HG03025 (cell line): Measurements from ENCODE around the gene ACTR10.

Experiments used
- ATAC-seq: cut with Tn5 transposase; IDR thresholded peaks from one replicate; pipeline ENCODE4 v1.9.1; 2021; ENCODE audit warnings: mild to moderate bottlenecking, moderate library complexity; ENCODE audit not compliant: unreplicated experiment, low FRiP score

ACTR10 gene

DNA sequence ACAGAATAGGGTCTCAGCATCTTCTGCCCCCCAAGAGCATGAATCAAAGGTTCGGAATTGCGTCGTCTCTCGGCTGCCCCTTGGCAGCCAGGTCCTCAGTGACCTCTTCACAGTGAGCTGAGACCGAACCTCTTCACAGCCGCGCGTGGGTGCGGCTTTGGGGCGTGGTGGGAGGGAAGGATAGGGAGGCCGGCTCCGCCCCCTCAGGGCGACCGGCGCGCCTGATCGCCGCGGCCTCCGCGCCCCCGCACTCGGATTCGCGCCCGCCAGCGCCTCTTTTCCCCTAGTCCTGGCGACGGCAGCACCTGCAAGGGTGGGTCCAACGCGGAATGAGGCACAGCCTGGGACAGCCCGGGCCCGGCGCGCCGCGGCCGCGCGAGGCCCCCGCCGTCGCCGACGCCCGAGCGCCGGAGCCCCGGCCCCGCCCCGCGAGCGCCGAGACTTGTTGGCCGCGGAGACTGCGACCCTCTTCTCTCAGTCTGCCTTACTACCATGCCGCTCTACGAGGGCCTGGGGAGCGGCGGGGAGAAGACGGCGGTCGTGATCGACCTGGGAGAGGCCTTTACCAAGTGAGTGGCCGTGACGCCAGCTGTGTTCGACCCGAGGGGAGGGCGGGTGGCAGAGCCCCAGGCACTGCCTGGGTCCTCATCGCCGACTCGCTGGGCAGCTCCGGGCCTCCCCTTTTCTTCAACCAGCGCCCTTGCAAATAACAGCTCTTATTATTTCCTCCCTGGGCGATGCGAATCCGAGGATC lies at the start of gene ACTR10:
TSS of gene ACTR10 (plus strand) at position 424 of the 754 bp plus-strand sequence. CDS start at position 493, 69 bp downstream.
- ATAC-seq = peak; percentile 92

DNA sequence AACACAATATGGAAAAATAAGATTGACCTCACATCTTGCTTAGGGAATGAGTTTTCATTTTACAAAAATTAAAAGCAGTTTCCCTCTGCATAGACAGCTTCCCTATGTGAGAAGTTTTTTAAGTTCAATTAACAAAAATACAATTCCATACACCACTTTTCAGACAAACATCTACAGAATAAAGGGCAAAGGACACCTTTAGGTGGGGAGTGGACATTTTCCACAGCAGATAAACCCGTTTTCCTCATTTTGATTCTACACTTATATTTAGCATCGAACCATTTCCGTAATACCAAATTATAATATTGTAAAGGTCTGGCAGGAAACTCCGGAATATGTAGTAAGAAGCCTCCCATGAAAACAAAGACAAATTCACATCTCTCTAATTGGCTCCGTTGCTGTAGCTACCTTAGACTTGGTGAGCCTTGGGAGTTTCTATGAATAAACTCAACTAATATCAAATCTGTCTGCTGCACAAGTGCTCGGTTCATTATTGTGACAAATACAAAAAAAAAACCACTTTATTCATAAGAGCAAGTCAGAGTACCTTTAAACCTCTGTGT lies 49.6 kb upstream of the ACTR10 start:
- no peak for ATAC-seq

DNA sequence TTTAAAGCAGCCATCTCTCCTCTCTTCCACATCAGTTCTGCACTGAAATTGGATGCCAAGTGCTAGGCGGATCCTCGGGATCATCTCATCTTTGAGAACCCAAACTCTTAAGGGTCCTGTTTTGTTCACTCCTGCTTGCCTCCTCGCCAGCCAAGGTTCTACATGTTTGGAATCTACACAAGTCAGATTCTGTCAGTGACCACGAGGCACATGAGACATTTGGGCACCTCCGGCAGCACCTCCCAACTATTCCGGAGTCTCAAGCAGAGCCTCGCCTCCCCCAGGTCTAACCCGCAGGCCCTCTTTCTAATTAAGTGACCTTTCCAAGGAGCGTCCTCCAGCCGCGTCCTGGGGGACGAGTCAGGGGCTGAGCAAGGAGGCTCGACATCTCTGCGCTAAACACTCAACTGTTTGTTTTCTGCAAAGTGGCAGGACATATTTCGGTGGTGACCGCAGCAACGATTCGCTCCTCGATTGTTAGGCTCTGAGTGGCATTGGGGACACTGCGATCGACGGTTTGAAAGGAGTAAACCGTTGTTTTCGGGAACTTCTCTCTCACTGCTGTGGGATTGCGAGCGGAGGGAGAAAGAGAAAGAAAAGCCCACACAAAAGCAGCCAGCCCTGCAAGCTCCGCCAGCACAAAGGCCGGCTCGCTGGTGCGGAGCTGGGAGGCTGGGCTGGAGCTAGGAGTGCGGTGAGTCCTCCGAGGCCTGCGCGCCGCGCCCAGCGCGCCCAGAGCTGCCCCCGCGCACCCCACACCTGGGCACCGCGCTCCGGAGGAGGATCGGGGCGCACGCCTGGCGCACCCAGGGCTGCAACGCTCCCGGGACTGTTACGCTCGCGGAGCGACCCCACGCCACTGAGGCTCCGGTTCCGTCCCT lies 48.6 kb upstream of the ACTR10 start:
- ATAC-seq = peak; percentile 37

DNA sequence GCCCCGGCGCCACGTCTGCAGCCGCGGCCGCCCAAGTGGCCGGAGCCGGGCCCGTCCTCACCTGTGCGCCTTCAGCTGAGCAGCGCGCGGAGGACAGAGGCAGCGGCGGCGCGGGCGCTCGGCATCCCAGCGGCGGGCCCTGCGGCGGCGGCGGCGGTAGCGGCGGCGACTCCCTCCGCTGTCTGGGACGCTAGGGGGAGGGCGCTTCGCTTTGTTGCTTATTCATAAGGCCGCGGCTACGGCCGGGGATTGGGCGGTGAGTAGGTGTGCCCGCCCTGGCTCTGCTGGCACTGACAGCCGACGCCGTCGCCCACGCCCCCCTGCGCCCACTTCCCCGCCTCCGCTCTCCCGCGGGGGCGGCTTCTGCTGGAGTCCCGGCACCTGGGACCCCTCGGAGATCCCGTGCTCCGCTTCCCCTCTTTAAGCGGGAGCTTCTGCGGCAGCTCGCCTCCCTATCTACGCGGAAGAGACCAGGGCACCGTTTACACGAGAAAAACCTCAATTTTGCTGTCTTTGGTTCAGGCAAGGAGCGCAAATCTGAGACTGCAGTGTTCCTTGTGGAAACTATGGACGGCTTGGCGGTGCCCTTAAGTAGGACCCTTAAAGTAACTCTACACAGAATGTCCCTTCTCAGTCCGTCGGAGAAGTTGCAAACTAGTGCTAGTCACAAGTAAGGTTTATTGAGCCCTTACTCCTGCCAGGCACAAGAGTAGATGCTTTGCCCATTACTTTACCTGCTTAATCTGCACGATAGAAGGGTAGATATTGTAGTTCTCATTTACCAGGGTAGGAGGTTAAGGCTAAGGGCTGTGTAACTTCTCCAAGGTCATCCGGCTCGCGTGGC lies 47.7 kb upstream of the ACTR10 start, which contains the start of gene ARMH4:
TSS of gene ARMH4 (minus strand) at position 200 of the 844 bp plus-strand sequence. CDS start 12,855 bp downstream, outside the sequence.
- peak; percentile 97 for ATAC-seq

DNA sequence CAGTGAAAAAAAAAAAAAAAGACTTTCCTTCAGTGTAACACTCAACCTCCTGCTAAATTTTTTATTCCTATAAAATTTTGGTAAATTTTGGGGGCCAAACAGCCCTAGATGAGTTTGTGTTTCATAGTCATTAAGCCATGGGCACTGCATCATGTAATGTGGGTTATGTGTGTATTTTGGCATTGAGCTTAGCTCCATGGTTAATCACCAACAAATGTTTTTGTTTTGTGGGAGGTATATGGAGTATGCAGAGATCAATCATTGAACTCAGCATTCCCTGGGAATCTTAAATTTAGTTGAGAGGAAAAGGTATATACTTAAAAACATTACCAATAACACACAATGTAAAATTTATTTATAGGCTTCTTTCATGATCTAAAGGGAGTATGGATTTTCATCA lies 39.4 kb upstream of the ACTR10 start:
- ATAC-seq = no peak

DNA sequence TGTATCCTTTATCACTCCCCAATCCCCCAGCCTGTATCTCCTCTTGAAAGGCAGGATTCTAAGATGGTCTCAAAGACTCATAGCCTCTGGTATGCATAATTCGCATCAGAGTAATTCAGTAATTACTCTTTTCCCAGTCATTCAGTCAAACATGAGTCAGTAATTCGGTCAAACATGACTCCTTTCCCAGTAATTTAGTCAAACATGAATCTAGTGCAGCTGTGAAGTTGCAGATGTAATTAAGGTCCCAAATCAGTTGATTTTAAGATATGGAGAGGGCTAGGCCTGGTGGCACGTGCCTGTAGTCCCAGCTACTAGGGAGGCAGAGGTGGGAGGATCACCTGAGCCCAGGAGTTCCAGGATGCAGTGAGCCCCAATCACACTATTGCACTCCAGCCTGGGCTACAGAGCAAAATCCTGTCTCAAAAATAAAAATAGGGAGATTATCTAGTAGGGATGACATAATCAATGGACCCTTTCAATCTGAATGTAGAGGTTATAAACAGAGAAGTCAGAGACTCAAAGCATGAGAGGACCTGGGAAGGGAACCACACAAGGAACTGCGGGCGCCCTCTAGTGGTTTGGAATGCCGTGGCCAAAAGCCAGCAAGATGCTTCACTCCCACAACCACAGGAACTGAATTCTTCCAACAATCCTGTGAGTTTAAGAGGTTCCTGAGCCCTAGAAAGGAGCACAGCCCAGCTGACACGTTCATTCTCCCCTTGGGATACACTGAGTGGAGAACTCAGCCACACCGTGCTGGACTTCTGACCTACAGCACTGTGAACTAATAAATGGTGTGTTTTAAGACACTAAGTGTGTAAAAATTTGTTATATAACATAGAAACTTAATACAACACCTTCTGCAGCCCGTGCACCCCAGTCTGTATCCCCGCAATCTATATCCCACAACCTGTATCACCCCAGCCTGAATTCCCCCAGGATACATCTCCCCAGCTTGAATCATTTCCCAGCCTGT lies 33.7 kb upstream of the ACTR10 start:
- no peak for ATAC-seq

DNA sequence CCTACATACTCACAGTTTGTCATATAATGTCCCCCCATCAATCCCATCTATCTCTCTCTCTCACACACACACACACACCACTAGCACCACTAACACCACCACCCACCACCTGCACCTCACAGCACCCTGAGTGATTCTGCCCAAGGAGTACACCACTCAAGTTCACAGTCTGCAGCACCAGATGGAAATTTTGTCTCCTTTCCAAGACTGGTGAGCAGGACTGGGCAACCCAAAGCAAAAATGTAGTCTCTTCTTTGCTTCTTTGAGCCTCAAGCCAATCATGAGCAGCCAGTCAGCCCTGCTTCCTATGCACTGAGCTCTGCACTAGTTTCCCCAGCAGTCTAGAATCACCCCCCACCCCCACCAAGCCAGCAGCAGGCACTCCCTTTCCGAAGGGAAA lies 32.9 kb upstream of the ACTR10 start:
- no peak for ATAC-seq

DNA sequence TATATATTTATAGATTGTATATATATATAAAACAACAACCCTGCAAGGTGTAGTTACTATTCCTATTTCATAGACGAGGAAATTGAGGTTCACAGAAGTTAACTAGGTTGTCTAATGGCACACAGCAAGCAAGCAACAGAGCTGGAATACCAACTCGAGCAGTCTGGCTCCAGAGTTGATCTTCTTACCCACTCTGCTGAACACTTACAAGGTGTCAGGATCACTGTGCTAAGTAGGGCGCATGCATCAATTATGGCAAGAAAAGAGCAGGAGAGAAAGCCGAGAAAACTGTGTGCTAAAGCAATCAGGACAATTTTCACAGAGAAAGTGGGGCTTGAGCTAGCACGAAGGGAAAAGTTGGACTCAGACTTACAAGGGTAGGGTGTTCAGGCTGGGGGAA lies 32.1 kb upstream of the ACTR10 start:
- ATAC-seq = no peak

DNA sequence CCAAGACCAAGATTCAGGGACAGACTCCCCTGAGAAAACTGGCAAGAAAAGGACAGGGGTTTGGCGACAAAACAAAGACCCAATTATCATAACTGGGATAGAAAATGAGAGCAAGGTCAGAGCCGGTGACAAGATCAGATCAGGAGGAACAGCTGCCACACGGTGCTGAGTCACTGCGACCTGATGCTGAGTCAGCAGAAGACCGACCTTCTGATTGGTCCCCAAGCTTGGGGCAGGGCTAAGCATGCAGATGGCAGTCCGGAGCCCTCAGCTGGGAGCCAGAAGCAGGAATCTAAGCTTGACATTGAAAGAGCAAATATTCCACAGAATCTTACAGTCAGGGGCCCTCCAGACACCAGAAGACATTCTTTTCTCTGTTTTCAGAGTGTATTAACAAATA lies 28.9 kb upstream of the ACTR10 start:
- ATAC-seq = peak; percentile 96

DNA sequence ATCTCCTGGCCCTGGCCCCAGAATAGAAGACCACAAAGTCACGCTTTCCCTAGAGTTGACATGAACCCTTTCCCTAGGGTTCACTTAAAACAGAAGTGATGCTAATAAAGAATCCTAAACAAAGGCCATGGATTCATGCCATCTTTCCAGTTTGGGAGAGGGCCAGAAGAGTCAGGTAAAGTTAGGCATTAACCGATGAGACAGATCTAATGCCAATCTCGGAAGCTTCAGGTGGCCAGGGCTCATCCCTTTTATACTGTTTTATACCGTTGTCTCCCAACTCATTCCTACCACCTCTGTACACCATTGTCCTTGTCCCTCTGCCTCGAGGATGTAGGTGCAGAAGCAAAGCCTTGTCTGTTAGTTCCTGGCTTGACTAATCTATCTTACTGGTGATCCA lies 22.8 kb upstream of the ACTR10 start:
- ATAC-seq = no peak

DNA sequence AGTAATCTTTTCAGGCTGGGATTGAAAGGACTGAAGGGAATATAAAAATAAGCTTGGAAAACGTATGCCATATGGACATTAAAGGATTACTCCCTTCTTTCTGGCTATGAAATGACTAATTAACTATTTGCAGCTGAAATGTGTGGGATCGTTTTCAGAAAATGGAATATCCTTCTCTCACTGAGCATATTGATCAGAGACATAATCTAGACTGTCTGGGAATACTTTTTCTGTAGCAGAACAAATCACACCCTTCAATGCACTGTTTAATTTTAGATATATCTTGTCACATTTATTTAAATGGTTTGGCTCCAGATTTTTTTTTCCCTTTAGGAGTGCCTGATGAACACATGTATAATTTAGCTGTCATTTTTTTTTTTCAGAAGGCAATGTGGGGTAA lies 10.8 kb upstream of the ACTR10 start:
- ATAC-seq = no peak

DNA sequence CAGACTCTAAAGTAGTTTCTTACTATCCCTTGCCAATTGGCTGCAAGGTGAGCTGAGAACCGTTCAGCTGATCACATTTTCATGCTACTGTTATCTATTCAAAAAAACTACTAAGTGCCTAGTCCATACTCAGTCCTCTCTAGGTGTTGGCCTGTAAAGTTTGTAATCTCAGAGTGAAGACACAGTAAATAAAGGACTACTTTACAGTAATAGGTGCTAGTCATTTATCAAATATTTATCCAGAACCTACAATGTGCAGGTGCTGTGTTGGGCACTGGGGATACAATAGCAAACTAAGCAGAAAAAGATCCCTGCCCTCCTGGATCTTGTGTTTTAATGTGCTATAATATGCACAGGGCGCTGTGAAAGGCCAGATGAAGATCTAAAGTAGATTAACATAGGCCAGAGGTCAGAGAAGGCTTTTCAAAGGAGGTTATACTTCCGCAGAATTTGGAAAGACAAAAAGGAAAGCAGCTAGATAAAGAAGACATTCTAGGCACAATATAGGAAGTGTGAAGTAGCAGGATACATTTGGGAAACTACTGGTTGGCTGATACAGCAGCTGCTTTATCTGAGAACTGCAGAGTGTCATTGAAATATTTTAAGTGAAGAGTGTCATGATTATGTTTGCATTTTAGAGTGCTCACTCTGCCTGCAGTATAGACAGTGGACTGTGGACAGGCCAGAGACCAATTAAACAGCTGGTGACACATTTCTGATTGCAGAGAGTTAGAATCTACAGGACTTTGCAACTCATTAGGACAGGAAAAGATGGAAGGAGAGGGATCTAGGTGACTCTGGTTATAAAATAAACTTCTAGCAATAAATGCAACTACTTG lies 8.0 kb upstream of the ACTR10 start:
- ATAC-seq = no peak

DNA sequence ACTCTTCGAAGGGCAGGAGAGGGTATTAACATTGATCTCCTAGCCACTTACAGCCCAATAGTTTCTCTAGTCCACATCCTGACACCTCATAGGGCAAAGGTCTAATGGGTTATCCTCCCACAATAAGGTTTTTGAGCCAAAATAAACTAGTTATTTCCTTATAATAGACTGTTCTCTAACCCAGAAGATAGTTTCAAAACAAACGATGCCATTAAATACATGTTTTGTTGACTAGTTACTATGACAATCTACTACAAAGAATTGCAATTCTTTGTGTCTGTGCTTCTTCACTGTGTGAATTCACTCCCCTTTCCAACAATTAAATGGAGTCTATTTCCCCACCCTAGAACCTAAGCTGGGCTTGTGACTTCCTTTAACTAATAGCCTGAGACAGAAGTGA lies 6.4 kb upstream of the ACTR10 start:
- no peak for ATAC-seq

DNA sequence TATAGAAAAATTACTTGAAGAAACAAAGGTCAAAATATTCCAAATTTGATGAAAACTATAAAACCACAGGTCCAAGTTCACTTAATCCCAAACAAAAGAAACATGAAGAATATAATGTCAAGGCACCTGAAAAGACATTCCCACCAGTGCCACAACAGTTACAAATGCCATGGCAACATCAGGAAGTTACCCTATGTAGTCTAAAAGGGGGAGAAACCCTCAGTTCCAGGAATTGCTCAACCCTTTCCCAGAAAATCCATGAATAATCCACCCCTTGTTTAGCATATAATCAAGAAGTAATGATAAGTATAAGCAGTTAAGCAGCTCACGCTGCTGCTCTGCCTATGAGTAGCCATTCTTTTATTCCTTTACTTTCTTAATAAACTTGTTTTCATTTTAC lies 3.8 kb upstream of the ACTR10 start:
- no peak for ATAC-seq

DNA sequence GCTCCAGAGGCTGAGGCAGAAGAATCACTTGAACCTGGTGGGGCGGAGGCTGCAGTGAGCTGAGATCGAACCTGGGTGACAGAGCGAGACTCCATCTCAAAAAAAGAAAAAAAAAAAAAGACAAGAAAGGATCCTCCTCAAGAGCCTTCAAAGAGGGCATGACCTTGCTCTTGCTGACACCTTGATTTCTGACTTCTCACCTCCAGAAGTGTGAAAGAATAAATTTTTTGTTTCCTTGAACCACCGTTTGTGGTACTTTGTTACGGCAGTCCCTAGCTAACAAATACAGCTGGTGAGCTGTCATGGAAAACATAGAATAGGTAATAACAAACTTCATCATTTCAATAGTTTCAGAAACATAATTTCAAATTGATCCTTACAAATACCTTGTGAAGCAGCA lies 1.9 kb upstream of the ACTR10 start:
- ATAC-seq = no peak

DNA sequence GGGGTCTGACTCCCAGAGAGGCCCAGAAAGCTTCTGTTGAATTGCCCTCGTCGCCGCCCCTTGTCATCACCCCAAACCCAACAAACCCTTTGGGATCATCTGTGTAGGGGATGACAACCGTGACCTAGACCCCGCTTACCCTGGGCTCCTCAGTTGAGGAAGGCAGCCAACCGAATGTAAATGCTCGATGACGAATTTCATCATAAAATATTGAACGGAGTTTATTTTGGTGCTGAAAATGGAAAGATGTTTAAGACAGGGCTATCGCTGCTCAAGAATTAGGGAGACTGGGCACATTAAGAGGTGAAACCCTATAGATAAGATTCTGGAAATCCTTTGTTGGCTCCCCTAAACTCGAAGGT lies 512 bp downstream of the ACTR10 start:
- peak; percentile 18 for ATAC-seq

DNA sequence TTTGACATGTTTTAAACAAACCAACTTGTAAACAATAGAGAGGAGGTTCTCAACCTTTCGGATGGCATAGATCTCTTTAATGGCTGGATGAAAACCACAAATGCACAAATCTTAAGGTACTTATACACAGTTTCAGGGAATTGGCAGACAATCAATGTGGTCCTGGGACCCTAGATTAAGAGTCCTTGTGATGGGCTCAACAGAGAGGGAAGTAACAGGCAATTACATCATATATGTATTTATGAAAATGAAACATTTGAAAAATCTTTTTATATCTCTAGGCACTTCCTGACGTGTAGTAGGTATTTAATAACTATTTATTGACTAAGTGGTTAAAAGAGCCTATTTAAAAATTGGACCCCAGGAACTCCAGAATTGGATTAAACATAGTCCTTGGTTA lies 897 bp downstream of the ACTR10 start:
- ATAC-seq = no peak

DNA sequence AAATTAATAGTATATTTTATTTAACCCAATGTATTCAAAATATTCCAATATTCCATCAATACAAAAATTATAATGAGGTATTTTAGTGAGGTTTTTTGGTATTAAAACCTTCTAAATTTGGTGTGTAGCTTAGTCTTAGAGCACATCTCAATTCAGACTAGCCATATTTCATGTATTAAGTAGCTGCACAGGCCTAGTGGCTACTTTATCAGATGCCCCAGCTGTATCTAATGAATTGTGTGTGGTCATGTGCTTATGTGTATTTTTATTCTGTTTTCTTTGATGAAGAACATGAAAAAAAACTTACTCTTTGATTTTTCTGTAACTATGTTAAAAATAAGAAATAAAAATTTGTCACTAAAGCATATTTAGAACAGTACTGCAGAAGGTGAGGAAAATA lies 13.2 kb downstream of the ACTR10 start:
- ATAC-seq = no peak
